Fibroblast of lung (primary cell): ENCODE data around the gene KCTD20. TPM values are rescaled to one million over a fixed set of nuclear protein-coding genes. Genes with fewer than 3 reads are reported as not detected.

Experiments
- DNase-seq, 2 donors: peaks; one replicate each; pipeline versions ENCODE4 v3.0.0 to v3.0.0-alpha.2; 2010; ENCODE audit warnings: low read depth in 2 of 2
- H2AFZ ChIP-seq: 2 replicates; pipeline ENCODE4 v1.5.1; 2012; ENCODE audit warnings: low read length, control low read depth, inconsistent platforms
- H3K27ac ChIP-seq: 2 replicates; pipeline ENCODE4 v1.5.1; 2011; ENCODE audit warnings: low read length, control low read depth; ENCODE audit not compliant: insufficient read depth
- H3K27me3 ChIP-seq: 2 replicates; pipeline ENCODE4 v1.5.1; 2011; ENCODE audit warnings: mild to moderate bottlenecking, low read length; ENCODE audit not compliant: control insufficient read depth, insufficient read depth
- H3K36me3 ChIP-seq: 2 replicates; pipeline ENCODE4 v1.5.1; 2011; ENCODE audit warnings: low read length; ENCODE audit not compliant: control insufficient read depth, insufficient read depth
- H3K4me1 ChIP-seq: 2 replicates; pipeline ENCODE4 v1.5.1; 2011; ENCODE audit warnings: low read length; ENCODE audit not compliant: control insufficient read depth, insufficient read depth; ENCODE audit errors: extremely low read depth
- H3K4me2 ChIP-seq: 2 replicates; pipeline ENCODE4 v1.5.1; 2011; ENCODE audit warnings: low read length, control low read depth; ENCODE audit not compliant: insufficient read depth; ENCODE audit errors: extremely low read depth
- H3K4me3 ChIP-seq, 4 experiments: fragments of 200-600 bp in 1 of 4; sonication (generic) in 1 of 4; replicated peaks in 1 of 4; 2 replicates each; pipeline ENCODE4 v1.5.1; 2011 to 2016; ENCODE audit warnings: low read length in 4 of 4, low read depth in 3 of 4, mild to moderate bottlenecking in 3 of 4, control low read depth in 2 of 4, inconsistent platforms in 1 of 4, mixed read lengths in 1 of 4; ENCODE audit not compliant: insufficient read depth in 1 of 4; ENCODE audit errors: control extremely low read depth in 1 of 4
- H3K79me2 ChIP-seq: 2 replicates; pipeline ENCODE4 v1.5.1; 2012; ENCODE audit warnings: mild to moderate bottlenecking, low read length, inconsistent platforms; ENCODE audit not compliant: control insufficient read depth, insufficient read depth
- H3K9ac ChIP-seq: 2 replicates; pipeline ENCODE4 v1.5.1; 2011; ENCODE audit warnings: mild to moderate bottlenecking, low read length, control low read depth; ENCODE audit not compliant: insufficient read depth
- H3K9me3 ChIP-seq: 2 replicates; pipeline ENCODE4 v1.5.1; 2012; ENCODE audit warnings: low read depth, low read length; ENCODE audit not compliant: control insufficient read depth, insufficient read depth
- H4K20me1 ChIP-seq: 2 replicates; pipeline ENCODE4 v1.5.1; 2011; ENCODE audit warnings: low read length; ENCODE audit not compliant: control insufficient read depth, insufficient read depth; ENCODE audit errors: extremely low read depth
- EZH2 ChIP-seq: IDR thresholded peaks from 2 replicates; pipeline ENCODE4 v1.5.1; 2012; ENCODE audit warnings: low read length, control low read depth, mild to moderate bottlenecking; ENCODE audit errors: missing control alignments
- polyA minus RNA-seq: library from RNA; depleted of rRNA, polyadenylated mRNA; stranded (reverse); fragments of >200 nt; gene quantifications from 2 replicates; pipeline ENCODE4 v1.2.3, GENCODE V29; 2011; ENCODE audit warnings: low replicate concordance
- polyA plus RNA-seq, 2 donors: library from polyadenylated mRNA; depleted of rRNA in 1 of 2; stranded (reverse) in 1 of 2; unstranded in 1 of 2; fragments of >200 nt; gene quantifications; 2 replicates each; pipeline ENCODE4 v1.2.1, GENCODE V29; 2011 to 2012; ENCODE audit warnings: missing spikeins in 1 of 2
- total RNA-seq: library from RNA; depleted of rRNA; stranded (reverse); fragments of >200 nt; gene quantifications from 2 replicates; pipeline ENCODE4 v1.2.1, GENCODE V29; 2014
- TF ChIP-seq, protein P1 (sequence below), 2 donors: IDR thresholded peaks in 1 of 2; conservative IDR thresholded peaks in 1 of 2; 1 replicate in 1 of 2; 2 replicates in 1 of 2; pipeline ENCODE4 v1.5.1; 2011 to 2012; ENCODE audit warnings: low read length in 2 of 2, control low read depth in 1 of 2, inconsistent platforms in 1 of 2, low read depth in 1 of 2, mild to moderate bottlenecking in 1 of 2

The KCTD20 gene
- total RNA-seq = 39.6 and 45.2 TPM in 2 replicates
- polyA plus RNA-seq = 34.2 and 87.4 TPM in 2 replicates
- polyA plus RNA-seq (2012) = 21.0 and 50.1 TPM in 2 replicates
- polyA minus RNA-seq = 35.7 and 43.2 TPM in 2 replicates

DNA sequence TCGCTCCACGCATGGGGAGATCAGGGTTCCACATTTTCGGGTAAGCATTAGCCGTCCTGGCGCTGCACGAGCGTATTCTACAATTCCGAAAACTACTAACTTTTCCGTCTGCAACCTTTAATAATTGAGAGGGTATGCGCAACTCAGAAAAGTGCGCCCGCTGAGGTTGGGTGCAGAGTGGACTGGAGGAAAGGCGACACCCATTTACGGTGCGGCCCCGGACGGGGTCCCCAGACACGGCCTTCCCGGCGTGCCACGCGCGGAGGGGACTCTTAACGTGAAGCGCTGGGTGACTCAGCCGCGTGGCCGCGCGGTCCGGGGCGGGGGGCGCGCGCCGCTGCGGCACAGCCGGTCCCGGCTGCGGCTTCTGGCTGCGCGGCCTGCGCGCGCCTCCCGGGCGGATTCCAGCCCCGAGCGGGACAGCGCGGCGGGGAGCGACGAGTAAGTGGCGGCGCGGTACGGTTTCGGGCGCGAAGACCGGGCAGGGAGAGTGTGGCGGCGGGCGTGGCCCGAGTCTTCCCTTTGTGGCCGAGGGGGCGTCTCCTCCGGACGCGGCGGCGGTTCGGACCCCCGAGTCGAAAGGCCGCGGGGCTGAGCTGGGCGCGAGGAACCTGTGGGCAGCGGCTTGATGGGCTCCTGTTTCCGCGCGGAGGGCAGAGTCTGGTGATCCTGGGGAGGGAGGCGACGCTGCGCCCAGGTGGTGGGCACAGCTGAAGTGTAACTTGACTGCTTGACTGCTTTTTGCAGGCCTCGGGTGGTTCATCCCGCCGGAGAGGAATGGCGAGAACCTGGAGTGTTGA, at the start of gene KCTD20, which contains the start of gene PXT1:
Gene KCTD20, plus strand, starts transcription at position 330 of the 800 bp plus-strand sequence. CDS start 27,098 bp downstream, outside the sequence.
Gene PXT1, minus strand, starts transcription at position 184 of the 800 bp plus-strand sequence. CDS start 16,772 bp downstream, outside the sequence.
- Histone ChIP-seq H3K4me1 (peaks cover 8% of the 10 kb centered on the region), H3K4me2 (peak within 1 kb of the TSS; percentile 84), H3K27ac (peak within 1 kb of the TSS; percentile 97), H3K9me3 (no peaks in the 10 kb centered on the region), H2AFZ (peak within 1 kb of the TSS; percentile 78), H3K4me3 (peak within 1 kb of the TSS; percentile 91 to 94 (median 94)), H3K36me3 (no peaks in the 10 kb centered on the region), H3K27me3 (no peaks in the 10 kb centered on the region), H3K9ac (peak within 1 kb of the TSS; percentile 98), H4K20me1 (no peaks in the 10 kb centered on the region), H3K79me2 (peaks cover 45% of the 10 kb centered on the region)
- TF ChIP-seq, protein P1, sequence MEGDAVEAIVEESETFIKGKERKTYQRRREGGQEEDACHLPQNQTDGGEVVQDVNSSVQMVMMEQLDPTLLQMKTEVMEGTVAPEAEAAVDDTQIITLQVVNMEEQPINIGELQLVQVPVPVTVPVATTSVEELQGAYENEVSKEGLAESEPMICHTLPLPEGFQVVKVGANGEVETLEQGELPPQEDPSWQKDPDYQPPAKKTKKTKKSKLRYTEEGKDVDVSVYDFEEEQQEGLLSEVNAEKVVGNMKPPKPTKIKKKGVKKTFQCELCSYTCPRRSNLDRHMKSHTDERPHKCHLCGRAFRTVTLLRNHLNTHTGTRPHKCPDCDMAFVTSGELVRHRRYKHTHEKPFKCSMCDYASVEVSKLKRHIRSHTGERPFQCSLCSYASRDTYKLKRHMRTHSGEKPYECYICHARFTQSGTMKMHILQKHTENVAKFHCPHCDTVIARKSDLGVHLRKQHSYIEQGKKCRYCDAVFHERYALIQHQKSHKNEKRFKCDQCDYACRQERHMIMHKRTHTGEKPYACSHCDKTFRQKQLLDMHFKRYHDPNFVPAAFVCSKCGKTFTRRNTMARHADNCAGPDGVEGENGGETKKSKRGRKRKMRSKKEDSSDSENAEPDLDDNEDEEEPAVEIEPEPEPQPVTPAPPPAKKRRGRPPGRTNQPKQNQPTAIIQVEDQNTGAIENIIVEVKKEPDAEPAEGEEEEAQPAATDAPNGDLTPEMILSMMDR (conservative IDR thresholded peaks at IDR 0.05 in 1 of 2, IDR thresholded peaks at IDR 0.05 in 1 of 2; ENCODE audit: low read depth in 1 of 2, low read length in 2 of 2) = no peak
- no peak for TF ChIP-seq EZH2
- DNase-seq = peak; percentile 86 to 90

DNA sequence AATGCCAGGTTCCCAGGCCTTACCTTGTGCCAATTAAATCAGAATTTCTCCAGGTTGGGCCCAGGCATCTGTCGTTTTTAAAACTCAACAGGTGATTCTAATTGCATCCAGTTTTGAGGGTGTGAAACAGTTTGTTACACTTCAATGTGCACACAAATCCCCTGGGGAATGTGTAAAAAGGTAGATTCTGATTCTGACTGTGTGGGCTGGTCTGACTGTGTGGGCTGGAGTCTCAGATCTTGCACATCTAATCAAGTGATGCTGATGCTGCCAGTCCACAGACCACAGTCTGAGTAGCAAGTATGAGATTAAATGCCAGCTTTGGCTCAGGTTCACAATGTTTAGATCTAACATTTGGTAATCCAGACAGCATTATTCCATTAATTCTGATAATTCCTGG, 42.8 kb upstream of the KCTD20 start:
- Histone ChIP-seq H3K4me2 (no peak overlapping the region), H3K9ac (no peak overlapping the region), H3K9me3 (no peaks in the 10 kb centered on the region), H3K27ac (no peak overlapping the region), H4K20me1 (no peaks in the 10 kb centered on the region), H3K36me3 (no peaks in the 10 kb centered on the region), H3K27me3 (no peaks in the 10 kb centered on the region), H3K4me1 (no peaks in the 10 kb centered on the region), H2AFZ (no peak overlapping the region), H3K4me3 (no peak overlapping the region), H3K79me2 (no peaks in the 10 kb centered on the region)
- DNase-seq = no peak
- no peak for TF ChIP-seq EZH2
- TF ChIP-seq, protein P1 (conservative IDR thresholded peaks at IDR 0.05 in 1 of 2, IDR thresholded peaks at IDR 0.05 in 1 of 2; ENCODE audit: low read depth in 1 of 2, low read length in 2 of 2) = no peak

DNA sequence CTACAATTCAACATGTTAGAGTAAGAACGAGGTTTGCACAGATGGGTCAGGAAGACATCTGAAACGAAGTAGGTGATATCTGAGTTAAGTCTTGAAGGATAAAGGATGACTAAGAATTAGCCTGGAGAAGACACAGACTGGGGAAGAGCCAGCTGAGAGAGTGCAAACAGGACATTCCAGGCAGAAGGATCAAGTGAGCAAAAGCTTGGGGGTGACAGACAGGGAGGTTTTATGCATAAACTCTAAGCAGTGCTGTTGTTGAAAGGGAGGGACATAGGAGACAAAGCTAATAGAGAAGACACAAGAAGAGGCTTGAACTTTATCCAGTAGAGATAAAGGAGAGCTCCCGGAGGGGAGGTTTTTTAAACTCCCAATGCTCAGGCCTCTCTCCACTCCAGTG, 40.3 kb upstream of the KCTD20 start:
- TF ChIP-seq, protein P1 (conservative IDR thresholded peaks at IDR 0.05 in 1 of 2, IDR thresholded peaks at IDR 0.05 in 1 of 2; ENCODE audit: low read depth in 1 of 2, low read length in 2 of 2) = no peak
- no peak for TF ChIP-seq EZH2
- DNase-seq = no peak
- H3K4me1 ChIP-seq = no peaks in the 10 kb centered on the region

More for the DNA sequence above, 40.3 kb upstream of the KCTD20 start:
- Histone ChIP-seq H3K36me3 (no peaks in the 10 kb centered on the region), H3K9me3 (no peaks in the 10 kb centered on the region), H3K9ac (no peak overlapping the region), H4K20me1 (no peaks in the 10 kb centered on the region), H3K27ac (no peak overlapping the region), H2AFZ (no peak overlapping the region), H3K4me3 (no peak overlapping the region), H3K4me2 (no peak overlapping the region), H3K79me2 (no peaks in the 10 kb centered on the region), H3K27me3 (no peaks in the 10 kb centered on the region)
